OCI-M1 (cell line): Measurements from ENCODE around the gene LUC7L3.
"Not testable (repeated sequence)": the region's sequence is repeated elsewhere in the genome, so short reads cannot be mapped to it uniquely, and the experiment has no call there.

Source experiments
- DNase-seq: peaks from one replicate; lab custom pipeline; 2025; lab: John Stamatoyannopoulos, UW

LUC7L3 gene, protein sequence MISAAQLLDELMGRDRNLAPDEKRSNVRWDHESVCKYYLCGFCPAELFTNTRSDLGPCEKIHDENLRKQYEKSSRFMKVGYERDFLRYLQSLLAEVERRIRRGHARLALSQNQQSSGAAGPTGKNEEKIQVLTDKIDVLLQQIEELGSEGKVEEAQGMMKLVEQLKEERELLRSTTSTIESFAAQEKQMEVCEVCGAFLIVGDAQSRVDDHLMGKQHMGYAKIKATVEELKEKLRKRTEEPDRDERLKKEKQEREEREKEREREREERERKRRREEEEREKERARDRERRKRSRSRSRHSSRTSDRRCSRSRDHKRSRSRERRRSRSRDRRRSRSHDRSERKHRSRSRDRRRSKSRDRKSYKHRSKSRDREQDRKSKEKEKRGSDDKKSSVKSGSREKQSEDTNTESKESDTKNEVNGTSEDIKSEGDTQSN

DNA sequence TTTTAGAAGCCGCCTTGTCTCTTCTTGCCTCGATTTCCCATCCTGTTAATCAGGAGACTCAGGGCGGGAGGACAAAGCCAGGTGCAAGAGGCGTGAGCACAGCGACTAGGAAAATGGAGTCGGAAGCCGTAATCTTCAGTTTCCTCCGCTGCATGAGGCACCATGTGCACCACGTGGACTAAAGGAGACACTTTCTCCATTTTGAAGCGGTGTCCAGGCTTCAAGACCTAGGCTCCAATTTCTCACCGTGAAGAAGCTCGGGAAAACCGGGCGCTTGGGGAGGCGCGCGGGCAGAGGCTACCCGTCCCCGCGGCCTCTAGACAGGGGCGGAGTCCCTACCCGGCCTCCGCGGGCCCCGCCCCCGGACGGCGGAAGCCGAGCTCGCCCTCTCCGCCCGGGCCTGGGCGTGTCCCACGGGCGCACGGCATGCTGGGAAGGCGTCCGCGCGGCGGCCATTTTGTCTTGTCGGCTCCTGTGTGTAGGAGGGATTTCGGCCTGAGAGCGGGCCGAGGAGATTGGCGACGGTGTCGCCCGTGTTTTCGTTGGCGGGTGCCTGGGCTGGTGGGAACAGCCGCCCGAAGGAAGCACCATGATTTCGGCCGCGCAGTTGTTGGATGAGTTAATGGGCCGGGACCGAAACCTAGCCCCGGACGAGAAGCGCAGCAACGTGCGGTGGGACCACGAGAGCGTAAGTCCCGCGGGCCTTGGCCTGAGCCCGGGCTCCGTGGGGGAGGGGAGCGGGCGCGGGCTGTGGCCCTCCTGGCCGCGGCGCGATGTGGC lies at the start of gene LUC7L3:
Gene LUC7L3, plus strand, starts transcription at position 460 of the 780 bp plus-strand sequence. Its CDS starts 130 bp downstream, at position 590.
- DNase-seq: peak; percentile 95

DNA sequence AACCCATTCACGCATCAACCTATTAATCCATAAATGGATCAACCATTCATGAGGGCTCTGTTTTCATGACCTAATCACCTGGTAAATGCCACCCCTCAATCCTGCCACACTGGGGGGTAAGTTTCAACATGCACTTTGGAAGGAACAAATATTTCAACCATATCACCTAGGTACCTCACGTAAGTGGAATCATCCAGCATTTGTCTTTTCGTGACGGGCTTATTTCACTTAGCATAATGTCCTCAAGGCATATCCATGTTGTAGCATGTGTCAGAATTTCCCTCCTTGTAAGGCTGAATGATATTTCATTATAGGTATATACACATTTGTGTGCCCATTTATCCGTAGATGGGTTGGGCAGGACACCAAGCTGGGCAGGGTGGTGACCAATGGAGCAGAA lies 47.3 kb upstream of the LUC7L3 start:
- DNase-seq: no peak

DNA sequence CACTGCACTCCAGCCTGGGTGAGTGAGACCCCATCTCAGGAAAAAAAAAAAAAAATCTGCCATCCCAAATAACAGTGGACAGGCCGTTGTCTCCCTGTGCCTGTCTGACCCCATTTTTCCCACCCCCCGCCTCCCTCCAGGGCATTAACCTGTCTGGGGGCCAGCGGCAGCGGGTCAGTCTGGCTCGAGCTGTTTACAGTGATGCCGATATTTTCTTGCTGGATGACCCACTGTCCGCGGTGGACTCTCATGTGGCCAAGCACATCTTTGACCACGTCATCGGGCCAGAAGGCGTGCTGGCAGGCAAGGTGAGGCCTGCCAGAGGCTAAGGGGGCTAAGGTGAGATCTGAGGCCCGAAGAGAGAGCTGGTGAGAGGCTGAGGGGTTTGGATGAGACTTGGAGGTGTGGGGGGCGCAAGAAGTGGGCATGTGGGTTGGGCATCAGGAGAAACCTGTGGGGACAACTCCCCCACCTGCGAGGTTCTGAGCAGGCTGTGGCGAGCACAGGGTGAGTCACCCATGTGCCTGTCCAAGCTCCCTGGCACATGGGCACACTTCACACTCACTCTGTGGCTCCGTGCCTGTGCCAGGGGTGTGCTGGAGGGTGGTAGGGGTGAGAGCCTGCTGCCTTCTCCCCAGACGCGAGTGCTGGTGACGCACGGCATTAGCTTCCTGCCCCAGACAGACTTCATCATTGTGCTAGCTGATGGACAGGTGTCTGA lies 46.4 kb upstream of the LUC7L3 start:
- no peak for DNase-seq

DNA sequence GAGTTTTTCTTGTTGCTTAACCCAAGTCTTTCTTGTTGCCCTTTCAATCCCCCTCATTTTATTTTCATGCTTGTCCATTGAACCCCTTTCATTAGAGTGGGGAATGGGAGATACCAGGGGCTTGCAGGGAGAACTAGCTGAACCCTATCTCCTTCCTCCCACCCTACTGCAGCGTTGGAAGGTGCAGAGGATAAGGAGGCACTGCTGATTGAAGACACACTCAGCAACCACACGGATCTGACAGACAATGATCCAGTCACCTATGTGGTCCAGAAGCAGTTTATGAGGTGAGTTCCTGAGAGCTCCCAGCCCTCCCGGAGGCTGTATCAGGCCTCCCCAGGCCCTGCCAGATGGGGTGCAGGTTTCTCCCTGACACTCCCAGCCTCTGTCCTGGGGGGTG lies 44.2 kb upstream of the LUC7L3 start:
- no peak for DNase-seq

DNA sequence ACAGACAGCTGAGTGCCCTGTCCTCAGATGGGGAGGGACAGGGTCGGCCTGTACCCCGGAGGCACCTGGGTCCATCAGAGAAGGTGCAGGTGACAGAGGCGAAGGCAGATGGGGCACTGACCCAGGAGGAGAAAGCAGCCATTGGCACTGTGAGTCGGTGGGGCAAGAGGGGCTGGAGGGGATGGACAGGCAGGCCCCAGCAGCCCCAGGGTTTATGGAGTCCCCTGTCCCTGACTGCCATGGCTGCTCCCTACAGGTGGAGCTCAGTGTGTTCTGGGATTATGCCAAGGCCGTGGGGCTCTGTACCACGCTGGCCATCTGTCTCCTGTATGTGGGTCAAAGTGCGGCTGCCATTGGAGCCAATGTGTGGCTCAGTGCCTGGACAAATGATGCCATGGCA lies 43.8 kb upstream of the LUC7L3 start:
- no peak for DNase-seq

DNA sequence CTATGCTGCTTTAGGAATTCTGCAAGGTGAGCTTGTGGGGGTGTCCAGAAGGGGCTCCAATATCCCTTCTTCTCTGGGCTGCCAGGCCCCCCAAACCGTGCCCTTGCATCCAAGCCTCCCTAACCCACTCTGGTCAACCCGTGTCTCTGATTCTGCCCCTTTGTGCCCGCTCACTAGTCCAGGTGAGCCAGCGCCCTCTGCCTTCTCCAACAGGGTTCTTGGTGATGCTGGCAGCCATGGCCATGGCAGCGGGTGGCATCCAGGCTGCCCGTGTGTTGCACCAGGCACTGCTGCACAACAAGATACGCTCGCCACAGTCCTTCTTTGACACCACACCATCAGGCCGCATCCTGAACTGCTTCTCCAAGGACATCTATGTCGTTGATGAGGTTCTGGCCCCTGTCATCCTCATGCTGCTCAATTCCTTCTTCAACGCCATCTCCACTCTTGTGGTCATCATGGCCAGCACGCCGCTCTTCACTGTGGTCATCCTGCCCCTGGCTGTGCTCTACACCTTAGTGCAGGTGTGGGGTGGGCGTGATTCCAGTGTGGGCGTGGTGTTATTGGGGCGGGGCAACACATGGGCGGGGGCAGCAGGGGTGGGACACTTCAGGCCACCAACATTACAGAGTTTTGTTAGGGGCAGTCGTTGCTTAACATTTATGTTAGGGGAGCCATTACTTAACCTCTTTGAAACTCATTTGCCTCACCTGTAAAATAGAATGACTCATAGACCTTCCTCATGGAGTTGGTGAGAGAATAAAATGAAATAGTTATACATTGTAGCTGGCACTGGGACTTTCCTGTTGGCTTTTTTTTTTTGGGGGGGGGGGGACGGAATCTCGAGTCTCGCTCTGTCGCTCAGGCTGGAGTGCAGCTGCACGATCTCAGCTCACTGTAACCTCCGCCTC lies 43.1 kb upstream of the LUC7L3 start:
- no peak for DNase-seq

DNA sequence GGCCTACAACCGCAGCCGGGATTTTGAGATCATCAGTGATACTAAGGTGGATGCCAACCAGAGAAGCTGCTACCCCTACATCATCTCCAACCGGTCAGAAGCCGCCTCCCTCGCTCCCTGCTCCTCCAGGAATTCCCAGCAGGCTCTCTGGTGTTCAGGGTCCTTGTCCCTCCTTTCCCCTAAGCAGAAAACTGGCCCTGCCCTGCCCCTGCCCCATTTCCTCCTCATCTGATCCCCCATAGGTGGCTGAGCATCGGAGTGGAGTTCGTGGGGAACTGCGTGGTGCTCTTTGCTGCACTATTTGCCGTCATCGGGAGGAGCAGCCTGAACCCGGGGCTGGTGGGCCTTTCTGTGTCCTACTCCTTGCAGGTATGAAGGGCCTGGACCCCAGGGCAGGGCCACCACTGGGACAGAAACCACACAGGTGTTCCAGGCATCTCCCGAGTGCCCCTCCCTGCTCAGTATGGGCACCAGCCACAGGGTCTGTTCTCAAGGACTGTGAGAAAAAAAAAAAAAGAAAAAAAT lies 41.5 kb upstream of the LUC7L3 start:
- DNase-seq: no peak

DNA sequence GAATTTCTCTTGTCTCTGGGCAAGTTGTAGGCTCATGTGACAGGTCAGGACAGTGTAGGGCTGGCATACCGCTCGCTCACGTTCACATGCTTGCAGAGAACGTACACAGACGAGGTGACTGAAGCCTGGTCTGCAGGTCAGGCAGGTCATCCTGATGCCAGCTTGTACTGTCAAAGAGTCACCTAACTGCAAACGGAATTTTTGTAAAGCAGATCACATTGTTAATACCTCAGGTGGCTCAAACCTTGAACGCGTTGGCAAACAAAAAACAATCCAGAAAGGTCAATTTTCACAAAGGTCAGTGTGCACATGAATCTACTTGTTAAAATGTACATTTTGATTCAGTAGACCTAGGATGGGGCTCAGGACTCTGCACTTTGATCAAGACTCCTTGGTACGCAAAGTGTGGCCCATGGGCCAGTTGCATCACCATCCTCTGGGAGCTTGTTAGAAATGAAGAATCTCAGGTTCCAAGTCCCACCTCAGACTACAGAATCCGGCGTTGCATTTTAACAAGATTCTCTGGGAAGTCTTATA lies 40.3 kb upstream of the LUC7L3 start:
- DNase-seq: no peak

DNA sequence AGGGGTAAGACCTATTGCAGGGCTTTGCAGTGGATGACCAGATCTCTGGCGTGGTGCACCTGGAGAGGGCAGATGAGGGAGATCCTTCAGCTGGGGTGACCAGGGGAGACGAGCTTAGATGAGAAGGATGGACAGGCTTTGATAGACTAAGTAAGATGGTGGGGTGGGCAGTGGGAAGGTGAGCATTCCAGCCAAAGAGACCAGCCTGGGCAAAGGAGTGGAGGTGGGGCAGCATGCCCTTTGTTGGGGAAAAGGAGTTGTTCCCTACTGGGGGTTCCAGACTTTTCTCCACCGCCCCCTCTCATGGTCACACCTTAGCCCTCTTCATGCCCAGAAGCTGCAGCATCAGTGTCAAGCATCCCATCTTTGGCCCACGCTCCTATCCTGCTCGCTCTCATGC lies 39.3 kb upstream of the LUC7L3 start:
- DNase-seq: no peak

DNA sequence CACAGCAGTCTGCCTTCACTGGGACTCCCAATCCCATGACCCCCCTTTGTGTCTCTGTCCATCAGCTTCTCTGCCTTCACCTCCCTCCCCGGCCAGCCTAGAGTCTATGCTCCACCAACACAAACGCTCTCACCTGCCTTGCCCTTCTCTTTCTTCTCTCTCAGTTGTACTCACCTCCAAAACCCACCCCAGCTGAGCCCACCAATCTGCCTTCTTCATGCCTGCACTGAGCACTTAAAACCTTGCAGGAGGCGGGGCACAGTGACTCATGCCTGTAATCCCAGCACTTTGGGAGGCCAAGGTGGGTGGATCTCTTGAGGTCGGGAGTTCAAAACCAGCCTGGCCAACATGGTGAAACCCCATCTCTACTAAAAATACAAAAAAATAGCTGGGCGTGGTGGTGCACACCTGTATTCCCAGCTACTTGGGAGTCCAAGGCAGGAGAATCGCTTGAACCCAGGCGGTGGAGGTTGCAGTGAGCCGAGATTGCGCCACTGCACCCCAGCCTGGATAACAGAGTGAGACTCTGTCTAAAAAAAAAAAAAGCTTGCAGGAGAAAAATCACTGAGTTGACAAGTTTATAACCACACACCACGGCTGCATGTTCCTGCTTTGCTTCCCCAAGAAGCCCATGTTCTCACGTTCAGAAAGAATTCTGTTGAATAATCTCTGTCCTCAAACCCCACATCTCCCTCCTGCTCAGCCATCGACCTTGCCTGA lies 38.7 kb upstream of the LUC7L3 start:
- DNase-seq: not testable (repeated sequence)

DNA sequence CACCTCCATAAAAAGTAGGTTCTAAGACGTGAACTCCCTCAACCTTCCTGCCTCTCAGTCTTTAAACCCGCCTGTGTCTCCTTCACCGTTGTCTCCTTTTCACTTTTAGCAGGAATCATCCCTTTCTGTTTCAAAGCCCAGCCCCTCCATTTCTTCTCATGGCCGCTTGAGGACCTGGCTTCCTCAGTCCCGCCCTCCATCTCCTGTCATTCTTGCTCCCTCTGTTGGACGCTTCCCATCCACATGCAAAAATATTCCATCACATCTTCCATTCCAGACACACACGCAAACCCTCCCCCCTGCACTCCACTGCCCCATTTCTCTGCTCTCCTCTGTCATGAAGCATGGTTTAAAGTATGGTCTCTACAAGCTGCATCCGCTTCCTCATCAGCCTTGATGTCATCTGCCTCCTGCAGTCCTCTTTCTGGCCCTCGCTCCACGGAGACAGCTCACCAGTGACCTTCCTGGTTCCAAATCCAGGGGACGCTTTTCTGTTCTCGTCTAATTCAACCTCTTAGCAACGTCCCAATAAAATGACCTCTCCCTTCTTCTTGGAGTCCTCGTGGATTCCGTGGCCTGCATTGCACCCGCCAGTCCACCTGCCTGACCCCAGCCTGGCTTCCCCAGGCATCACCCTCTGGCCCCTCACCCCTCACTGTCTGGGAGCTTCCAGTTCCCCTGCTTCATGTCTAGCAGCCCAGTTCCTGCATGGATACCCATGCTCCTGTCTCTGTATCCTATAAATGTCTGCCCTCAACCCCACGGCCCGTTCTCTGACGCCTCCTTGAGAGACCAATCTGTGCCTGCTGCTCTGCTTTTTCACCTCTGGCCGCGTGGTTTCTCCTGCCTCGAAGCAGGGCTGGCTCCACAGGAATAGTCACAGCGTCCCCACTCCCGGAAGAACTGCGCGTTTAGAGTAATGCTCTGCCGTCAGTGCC lies 37.9 kb upstream of the LUC7L3 start:
- peak; percentile 58 for DNase-seq

DNA sequence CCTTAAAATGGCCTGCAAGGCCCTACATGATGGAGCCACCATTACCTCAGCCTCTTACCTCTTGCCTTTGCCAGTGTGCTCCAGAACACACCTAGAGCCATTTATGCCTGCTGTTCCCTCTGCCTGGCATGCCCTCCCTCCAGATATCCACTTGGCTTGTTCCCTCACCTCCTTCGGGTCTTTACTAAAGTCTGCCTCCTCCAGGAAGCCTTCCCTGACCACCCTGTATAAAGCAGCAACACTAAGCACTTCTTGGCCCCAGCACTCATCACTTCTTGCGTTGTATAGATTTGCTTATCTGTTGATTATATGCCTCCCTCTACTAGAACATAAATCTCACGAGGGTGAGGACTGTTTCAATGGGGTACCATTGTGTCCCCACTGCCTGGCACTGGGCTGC lies 37.0 kb upstream of the LUC7L3 start:
- no peak for DNase-seq

DNA sequence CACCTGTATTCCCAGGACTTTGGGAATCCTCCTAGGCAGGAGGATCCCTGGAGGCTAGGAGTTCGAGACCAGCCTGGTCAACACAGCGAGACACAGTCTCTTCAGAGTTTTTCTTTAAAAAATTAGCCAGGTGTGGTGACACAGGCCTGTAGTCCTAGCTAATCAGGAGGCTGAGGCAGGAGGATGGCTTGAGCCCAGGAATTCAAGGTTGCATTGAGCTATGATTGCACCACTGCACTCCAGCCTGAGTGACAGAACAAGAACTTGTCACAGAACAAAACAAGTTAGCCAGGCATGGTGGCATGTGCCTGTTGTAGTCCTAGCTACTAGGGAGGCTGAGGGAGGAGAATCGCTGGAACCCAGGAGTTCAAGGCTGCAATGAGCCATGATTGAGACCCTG lies 36.5 kb upstream of the LUC7L3 start:
- DNase-seq: no peak

DNA sequence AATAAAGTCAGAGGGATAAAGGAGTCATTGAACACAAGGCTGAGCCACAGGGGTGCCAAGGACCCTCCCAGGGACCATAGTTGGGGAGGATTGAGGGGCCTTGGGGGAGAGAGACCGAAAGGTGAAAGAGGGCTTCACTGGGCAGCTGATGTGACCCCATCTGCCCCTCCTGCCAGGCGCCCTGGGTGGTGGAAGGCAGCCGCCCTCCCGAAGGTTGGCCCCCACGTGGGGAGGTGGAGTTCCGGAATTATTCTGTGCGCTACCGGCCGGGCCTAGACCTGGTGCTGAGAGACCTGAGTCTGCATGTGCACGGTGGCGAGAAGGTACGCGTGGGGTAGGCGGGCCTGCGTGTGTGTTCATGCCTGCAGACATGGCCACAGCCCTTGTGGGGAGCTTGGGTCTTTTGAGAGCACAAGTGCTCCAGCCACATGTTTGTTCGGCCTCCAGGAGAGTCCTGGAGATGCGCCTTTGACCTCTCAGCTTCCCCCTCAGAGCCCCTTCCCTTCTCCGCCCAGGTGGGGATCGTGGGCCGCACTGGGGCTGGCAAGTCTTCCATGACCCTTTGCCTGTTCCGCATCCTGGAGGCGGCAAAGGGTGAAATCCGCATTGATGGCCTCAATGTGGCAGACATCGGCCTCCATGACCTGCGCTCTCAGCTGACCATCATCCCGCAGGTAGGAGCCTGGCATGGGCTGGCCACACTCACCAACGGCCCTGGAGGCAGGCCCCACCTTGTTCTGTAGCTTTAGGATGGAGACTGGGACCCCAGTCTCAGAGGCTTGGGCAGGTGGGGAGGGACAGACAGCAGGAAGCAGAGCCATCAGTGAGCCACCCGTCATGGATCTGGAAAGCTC lies 35.7 kb upstream of the LUC7L3 start:
- no peak for DNase-seq

DNA sequence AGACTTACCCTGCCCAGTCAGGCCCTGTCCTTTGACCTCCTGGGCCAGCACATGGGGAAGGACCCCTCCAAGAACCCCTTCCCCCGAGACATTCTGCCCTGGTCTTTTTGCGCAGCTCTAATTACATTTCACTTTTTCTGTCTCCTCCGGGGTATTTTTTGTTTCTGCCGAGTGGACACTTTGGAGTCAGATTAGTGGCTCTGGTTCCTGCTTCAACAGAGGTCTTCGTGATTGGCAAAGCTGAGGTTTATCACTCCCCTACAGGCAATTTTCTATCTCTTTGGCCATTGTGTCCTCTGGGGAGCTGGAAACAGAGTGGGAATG lies 35.2 kb upstream of the LUC7L3 start:
- no peak for DNase-seq

DNA sequence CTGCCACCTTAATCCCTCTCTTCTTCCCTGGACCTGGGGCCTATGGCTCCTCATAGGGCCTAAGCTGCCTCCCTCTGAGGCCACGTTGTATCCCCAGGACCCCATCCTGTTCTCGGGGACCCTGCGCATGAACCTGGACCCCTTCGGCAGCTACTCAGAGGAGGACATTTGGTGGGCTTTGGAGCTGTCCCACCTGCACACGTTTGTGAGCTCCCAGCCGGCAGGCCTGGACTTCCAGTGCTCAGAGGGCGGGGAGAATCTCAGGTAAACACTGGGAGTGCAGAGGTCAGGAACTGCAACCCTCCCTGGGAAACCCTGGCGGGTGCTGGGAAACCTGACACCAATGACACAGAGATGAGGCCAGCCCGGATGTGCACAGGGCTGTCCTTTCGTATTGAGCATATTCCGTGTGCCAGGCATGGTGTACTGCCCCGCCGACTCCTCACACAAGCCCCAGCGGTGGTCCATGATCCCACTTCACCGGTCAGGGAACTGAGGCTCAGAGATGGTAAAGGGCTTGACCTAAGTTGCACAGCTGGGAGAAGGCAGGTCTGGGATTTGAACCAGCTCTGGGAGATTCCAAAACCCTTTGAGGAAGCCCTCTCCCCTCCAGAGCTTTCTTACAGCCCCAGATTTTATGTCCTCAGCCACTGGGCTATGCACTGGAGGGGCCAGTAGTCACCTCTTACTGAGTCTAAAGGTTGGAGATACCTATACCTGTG lies 34.6 kb upstream of the LUC7L3 start:
- DNase-seq: no peak

DNA sequence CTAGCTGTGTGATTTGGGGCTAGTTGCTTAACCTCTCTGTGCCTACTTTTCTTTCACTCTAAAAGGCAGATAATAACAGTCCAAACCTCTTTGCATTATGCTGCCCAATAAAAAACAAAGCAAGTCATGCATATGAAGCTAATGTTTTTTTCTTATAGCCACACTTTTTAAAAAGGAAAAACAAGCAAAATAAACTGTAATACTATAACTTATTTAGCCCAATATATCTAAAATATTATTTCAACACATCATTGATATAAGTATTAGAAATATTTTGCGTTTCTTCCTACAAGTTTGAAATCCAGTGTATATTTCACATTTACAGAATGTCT lies 34.1 kb upstream of the LUC7L3 start:
- no peak for DNase-seq
